K562 (cell line): ENCODE measurements around the gene KIF6.

Experiments used
- ADNP ChIP-seq: fragments of 200-800 bp; sonication (Bioruptor generic); IDR thresholded peaks from 2 replicates; pipeline ENCODE4 v1.6.1; 2016; ENCODE audit warnings: missing genetic modification characterization, missing compliant biosample characterization
- ATF6 ChIP-seq: sonication (generic); formaldehyde crosslinking; IDR thresholded peaks from 2 replicates; pipeline ENCODE4 v1.4.0; 2020; ENCODE audit warnings: mild to moderate bottlenecking, missing genetic modification reagents
- ESRRA ChIP-seq: fragments of 450-650 bp; IDR thresholded peaks from 2 replicates; pipeline ENCODE4 v1.6.1; 2014; ENCODE audit warnings: low read depth, mild to moderate bottlenecking, moderate library complexity, borderline replicate concordance
- EZH2 ChIP-seq: IDR thresholded peaks from 2 replicates; pipeline ENCODE4 v1.6.1; 2012; ENCODE audit warnings: low read depth, mild to moderate bottlenecking, inconsistent platforms, low read length, borderline replicate concordance
- GABPA ChIP-seq: fragments of 200-800 bp; sonication (Bioruptor generic); conservative IDR thresholded peaks from 2 replicates; pipeline ENCODE4 v1.6.1; 2016; ENCODE audit warnings: low read depth, missing genetic modification characterization, missing compliant biosample characterization
- MAFK ChIP-seq: IDR thresholded peaks from 2 replicates; pipeline ENCODE4 v1.6.1; 2011; ENCODE audit warnings: low read length, improper control_type of control experiment
- MEIS2 ChIP-seq: fragments of 450-650 bp; IDR thresholded peaks from 2 replicates; pipeline ENCODE4 v1.6.1; 2014; ENCODE audit warnings: mild to moderate bottlenecking; ENCODE audit not compliant: partially characterized antibody
- NFIC ChIP-seq: fragments of 450-650 bp; IDR thresholded peaks from 2 replicates; pipeline ENCODE4 v1.6.1; 2017; ENCODE audit warnings: mild to moderate bottlenecking, inconsistent platforms
- SIN3A ChIP-seq, 2 experiments: fragments of 150-350 bp in 1 of 2; IDR thresholded peaks; 2 replicates each; pipeline ENCODE4 v1.6.1; 2011 to 2016; ENCODE audit warnings: borderline replicate concordance in 2 of 2, low read depth in 2 of 2, low read length in 2 of 2, mild to moderate bottlenecking in 2 of 2, moderate library complexity in 2 of 2; ENCODE audit not compliant: control insufficient read depth in 1 of 2
- SRSF3 ChIP-seq: fragments of 200-400 bp; formaldehyde crosslinking; IDR thresholded peaks from 2 replicates; pipeline ENCODE4 v1.6.1; 2016; ENCODE audit warnings: mild to moderate bottlenecking, low read length, moderate library complexity; ENCODE audit not compliant: insufficient read depth
- ZHX1 ChIP-seq: fragments of 150-350 bp; conservative IDR thresholded peaks from 2 replicates; pipeline ENCODE4 v1.6.1; 2014; ENCODE audit warnings: low read length
- ZNF347 ChIP-seq: fragments of 450-650 bp; formaldehyde crosslinking; IDR thresholded peaks from 2 replicates; pipeline ENCODE4 v1.4.0; 2020; ENCODE audit warnings: low read depth, mild to moderate bottlenecking, moderate library complexity
- TF ChIP-seq, protein P1 (sequence below), 3 experiments: IDR thresholded peaks in 2 of 3; conservative IDR thresholded peaks in 1 of 3; 2 replicates each; pipeline ENCODE4 v1.5.1; 2011 to 2012; ENCODE audit warnings: low read length in 3 of 3, mild to moderate bottlenecking in 3 of 3, control low read depth in 2 of 3, improper control_type of control experiment in 1 of 3, inconsistent platforms in 1 of 3, low read depth in 1 of 3, mixed read lengths in 1 of 3, moderate library complexity in 1 of 3; ENCODE audit not compliant: insufficient read depth in 2 of 3

- TF ChIP-seq SRSF3 = no peak
- TF ChIP-seq ZHX1 = no peak
- no peak for TF ChIP-seq SIN3A (IDR thresholded peaks at IDR 0.05; ENCODE audit: borderline replicate concordance in 2 of 2, control insufficient read depth in 1 of 2, low read depth in 2 of 2, low read length in 2 of 2)
- no peak for TF ChIP-seq EZH2
- TF ChIP-seq ATF6 = no peak
- TF ChIP-seq MAFK = no peak
- TF ChIP-seq ADNP = no peak
- no peak for TF ChIP-seq ESRRA
- no peak for TF ChIP-seq GABPA
- no peak for TF ChIP-seq NFIC
- TF ChIP-seq, protein P1, sequence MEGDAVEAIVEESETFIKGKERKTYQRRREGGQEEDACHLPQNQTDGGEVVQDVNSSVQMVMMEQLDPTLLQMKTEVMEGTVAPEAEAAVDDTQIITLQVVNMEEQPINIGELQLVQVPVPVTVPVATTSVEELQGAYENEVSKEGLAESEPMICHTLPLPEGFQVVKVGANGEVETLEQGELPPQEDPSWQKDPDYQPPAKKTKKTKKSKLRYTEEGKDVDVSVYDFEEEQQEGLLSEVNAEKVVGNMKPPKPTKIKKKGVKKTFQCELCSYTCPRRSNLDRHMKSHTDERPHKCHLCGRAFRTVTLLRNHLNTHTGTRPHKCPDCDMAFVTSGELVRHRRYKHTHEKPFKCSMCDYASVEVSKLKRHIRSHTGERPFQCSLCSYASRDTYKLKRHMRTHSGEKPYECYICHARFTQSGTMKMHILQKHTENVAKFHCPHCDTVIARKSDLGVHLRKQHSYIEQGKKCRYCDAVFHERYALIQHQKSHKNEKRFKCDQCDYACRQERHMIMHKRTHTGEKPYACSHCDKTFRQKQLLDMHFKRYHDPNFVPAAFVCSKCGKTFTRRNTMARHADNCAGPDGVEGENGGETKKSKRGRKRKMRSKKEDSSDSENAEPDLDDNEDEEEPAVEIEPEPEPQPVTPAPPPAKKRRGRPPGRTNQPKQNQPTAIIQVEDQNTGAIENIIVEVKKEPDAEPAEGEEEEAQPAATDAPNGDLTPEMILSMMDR (IDR thresholded peaks at IDR 0.05 in 2 of 3, conservative IDR thresholded peaks at IDR 0.05 in 1 of 3; ENCODE audit: insufficient read depth in 2 of 3, low read depth in 1 of 3, low read length in 3 of 3) = no peak
- no peak for TF ChIP-seq ZNF347 (CRISPR knock-in tag)
- TF ChIP-seq MEIS2 = no peak
Observed at GRCh38 chr6:39441986-39442385, 283.2 kb downstream of the KIF6 start.
